HG03103 (cell line): ENCODE data around the gene PMFBP1.
"Not testable (repeated sequence)": the region's sequence is repeated elsewhere in the genome, so short reads cannot be mapped to it uniquely, and the experiment has no call there.

Source experiments
- ATAC-seq: cut with Tn5 transposase; IDR thresholded peaks from one replicate; pipeline ENCODE4 v1.9.1; 2021; ENCODE audit warnings: low read depth; ENCODE audit not compliant: unreplicated experiment

The PMFBP1 gene

DNA sequence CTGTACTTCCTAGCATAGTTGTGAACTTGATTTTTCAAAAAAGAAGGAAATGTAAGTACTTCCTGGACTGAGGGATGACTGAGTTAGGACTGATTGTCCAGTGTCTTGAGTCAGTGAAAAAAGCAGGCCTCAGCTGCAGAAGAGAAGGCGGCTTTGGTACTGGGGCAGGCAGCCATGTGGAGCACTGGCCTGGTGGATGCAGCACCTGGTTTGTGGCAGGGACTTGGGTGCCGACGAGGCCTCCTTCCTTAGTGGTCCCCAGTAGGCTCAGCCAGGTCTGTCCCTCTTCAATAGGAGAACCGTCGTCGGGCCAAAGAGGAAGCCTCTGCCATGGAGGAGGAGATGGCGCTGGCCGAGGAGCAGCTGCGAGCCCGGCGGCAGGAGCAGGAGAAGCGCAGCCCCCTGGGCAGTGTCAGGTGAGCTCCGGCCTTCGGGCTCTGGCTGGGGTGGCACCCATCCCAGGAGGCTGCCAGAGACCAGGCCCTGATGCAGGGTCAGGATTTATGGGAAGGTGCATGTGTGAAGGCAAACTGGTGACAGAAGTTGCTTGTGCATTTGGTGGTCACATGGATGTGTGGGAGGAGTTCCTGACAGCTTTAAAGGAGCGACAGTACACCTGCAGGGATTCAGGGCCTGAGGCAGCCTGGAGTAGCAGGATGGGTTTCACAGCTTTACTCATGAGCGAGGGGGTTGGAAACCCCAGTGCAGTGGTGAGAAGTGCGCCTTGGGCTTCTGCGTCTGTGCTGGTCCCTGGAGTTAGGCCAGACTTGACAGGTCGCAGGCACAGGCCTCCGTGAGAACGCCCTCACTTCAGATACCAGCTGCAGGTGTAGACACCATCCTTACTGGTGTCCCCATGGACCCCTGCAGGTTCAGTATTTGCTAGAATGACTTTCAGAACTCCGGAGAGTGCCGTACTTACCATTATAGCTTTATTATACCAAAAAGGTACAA, 61.0 kb downstream of the PMFBP1 start:
- no peak for ATAC-seq

DNA sequence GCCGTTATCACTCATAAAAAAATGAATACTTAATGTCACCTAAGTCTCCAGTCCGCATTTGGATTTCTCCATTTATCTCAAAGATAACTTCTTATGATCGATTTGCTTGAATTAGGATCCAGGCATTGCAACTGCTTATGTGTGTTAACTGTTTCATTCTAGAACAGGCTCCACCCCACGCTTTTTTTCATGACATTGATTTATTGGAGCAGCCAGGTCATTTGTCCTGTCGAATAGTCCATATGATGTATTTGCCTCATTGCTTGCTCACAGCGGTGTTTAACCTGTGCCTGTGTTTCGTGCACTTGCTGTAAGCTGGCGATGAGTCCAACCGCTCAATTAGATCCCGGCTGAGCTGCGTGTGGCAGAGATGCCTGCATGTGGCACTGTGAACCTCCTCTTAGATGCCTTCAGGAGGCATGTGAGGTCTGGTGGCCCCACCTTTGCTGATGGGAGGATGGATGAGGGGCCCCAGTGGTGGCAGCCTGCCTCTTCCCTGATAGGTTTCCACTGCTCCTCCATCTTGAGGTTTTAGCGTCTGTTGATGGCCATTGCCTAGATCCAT, 61.9 kb downstream of the PMFBP1 start:
- no peak for ATAC-seq

DNA sequence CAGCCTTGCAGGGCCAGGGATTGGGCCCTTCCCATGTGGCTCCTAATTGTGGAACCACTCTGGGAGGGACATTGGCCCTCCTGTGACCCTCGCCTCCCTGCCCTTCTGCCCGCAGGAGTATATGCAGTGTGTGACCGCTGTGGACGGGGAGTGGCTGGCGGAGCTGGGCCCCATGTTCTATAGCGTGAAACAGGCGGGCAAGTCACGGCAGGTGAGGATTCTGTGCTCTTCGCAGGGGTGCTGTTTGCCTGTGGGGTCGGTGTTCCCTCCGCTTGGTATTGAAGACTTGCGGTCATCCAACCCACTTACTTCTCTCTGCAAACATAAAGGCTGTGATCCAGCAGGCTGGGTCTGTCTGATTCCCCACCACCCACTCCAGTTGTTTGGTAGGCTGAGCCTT, 62.7 kb downstream of the PMFBP1 start:
- ATAC-seq, result no peak

DNA sequence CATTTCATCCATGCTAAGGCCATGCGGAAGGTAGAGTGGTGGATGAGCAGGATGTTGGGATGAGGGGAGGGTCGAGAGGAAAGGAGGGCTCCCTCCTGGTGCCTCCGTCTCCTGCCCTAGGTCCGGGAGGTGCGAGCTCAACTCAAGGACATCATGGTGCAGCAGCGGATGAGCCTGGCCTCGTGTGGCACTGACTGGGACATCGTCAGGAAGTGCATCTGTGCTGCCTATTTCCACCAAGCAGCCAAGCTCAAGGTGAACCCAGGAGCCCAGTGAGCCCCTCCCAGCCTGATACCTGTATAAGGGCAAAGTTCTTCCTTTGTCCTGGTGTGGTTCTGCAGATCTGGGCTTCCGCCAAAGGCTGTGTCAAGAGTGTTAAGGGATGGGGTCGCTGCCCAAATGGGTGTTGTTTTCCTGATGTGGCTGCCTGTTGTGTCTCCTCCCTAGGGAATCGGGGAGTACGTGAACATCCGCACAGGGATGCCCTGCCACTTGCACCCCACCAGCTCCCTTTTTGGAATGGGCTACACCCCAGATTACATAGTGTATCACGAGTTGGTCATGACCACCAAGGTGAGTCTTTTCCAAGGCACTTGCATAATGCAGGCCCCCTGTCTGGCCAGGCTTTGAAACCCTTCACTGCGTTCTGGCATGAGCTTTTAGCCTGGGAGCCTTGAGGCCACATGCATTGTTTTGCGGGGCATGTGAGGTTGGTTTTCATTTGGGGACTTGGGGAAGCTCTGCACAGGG, 63.4 kb downstream of the PMFBP1 start:
- ATAC-seq, result no peak

DNA sequence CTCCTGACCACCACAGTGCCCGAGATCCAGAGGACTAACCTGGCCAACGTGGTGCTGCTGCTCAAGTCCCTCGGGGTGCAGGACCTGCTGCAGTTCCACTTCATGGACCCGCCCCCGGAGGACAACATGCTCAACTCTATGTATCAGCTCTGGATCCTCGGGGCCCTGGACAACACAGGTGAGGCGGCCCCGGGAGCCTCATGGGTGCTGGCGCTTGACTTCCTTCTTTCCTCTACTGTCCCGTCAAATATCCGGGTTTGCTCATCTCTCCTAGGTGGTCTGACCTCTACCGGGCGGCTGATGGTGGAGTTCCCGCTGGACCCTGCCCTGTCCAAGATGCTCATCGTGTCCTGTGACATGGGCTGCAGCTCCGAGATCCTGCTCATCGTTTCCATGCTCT, 64.6 kb downstream of the PMFBP1 start:
- ATAC-seq, result no peak

DNA sequence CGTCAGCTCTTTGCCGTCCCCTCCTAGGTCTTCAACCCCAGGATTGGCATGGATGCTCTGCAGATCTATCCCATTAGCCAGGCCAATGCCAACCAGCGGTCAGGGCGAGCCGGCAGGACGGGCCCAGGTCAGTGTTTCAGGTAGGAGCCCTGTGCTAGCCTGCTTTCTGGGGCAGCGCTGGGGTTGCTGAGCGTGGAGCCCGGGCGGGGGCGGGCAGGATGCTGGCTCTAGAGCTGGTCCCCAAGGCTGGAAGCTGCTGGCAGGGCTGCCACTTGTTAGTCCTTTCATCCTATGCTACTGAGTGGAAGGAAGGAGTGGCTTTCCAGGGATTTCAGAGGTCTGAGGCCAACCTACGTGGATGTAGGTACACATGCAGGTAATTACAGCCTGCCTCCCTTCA, 66.0 kb downstream of the PMFBP1 start:
- no peak for ATAC-seq

DNA sequence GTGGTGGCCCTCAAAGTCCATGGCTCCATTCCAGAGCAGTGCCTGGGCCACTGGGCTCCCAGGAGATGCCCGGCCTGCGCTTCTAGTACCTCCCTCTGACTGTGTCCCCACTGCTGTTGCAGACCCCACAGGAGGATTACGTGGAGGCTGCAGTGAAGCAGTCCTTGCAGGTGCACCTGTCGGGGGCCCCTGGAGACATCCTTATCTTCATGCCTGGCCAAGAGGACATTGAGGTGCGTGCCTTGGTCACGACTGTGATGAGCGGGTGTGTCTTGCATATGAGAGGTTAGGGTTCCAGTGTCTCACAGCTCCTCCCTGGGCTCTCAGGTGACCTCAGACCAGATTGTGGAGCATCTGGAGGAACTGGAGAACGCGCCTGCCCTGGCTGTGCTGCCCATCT, 67.0 kb downstream of the PMFBP1 start:
- no peak for ATAC-seq

DNA sequence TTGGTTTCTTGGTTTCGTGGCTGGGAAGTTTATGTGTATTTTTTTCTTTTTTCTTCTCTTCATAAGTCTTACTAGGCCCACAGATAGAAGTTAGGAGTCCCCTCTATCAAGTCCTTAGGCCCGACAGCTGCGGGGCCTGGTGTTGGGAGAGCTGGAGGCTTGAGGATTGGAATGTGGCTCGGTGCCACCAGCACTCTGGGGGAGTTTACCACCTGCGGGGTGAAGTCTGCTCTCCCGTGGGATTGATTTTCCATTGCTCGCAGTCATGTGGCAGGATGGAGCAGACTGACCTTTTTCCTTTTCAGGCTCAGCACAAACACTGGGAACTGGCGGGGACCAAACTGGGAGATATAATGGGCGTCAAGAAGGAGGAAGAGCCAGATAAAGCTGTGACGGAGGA, 70.8 kb downstream of the PMFBP1 start:
- ATAC-seq, result no peak

DNA sequence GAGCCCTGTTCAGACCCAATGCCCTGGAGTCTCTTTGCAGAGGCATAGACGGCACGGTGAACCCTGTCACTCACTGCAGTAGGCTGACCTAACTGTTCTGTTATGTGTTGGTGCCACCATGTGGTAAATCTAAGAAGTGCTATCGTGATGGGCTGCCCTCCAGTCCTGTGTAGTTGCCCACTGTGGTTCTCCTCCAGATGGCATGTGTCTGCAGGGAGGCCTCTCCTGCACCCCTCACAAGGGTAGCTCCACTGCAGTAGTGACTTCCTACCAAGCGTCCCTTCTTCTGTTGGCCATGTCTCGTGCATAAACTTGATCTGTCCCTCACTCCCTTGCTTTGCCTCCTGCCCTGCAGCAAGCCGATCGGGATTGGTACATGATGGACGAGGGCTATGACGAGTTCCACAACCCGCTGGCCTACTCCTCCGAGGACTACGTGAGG, 72.6 kb downstream of the PMFBP1 start:
- peak; percentile 77 for ATAC-seq

DNA sequence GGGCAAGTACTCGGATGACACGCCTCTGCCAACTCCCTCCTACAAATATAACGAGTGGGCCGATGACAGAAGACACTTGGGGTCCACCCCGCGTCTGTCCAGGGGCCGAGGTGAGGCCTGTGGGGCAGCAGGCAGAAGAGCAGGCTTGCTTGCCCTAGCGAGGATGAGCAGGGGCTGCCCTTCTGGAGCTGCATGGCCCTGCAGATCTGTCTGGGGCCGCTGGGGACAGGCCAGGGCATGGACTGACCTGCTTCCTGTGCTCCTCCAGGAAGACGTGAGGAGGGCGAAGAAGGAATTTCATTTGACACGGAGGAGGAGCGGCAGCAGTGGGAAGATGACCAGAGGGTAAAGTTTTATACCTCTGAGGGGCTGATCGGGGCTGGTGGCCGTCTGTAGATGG, 73.0 kb downstream of the PMFBP1 start:
- no peak for ATAC-seq

DNA sequence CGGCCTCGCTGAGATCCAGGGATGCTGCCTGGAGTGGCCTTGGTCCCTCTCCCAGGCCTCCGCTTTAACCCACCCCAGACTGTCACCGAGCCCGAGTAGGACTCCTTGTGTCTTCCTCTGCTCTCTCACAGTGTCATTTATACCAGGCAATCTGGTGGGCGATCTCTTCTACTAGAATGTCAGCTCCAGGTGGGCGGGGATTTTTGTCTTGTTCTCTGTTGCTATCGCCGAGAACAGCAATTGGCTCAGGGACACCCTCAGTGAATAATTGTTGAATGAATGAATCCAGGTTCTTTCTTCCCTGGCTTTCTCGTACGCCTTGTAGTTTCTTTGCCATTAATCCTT, 77.7 kb downstream of the PMFBP1 start:
- no peak for ATAC-seq

DNA sequence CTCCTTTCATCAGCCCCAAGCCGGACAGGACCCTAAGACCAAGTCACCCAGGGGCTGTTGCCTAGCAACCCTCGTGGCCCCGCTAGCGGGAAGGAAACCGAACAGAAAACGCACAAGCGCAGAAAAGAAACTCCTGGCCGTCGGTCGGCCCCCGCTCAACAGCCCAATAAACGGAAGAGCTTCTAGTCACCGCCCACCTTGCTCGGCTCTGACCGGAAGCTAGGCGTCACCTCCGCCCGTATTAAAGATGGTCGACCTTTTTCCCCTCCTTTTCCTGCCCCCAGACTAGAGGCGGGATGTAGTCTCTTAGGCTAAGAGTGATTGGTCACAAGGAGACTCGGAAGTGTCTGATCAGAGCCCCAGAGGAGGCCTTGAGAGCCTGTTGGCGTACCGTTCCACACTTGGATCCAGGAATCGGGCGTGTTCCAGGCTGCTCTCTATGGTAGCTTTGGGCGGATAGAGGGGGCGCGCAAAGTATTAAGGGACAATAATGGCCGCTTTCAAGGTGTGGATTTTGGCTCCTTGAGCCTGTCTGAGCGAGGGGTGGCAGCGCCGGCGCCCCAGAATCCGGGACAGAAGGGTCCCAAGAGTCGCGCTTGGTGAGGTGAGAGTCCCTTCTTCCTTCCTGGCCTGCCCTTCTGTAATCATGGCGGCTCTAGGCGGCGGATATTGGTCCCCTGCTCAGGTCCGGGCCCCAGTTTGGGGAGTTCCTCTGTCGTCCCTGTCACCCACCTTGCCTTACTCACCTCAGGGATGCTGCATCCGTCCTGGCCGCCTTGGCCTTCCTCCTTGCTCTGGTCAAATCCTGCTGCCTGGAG, 78.3 kb downstream of the PMFBP1 start, which contains the start of the genes DHX38 and TXNL4B:
Gene DHX38, plus strand, starts transcription at position 400 of the 818 bp plus-strand sequence. CDS start 2,311 bp downstream, outside the sequence.
Gene TXNL4B, minus strand, starts transcription at position 173 of the 818 bp plus-strand sequence. CDS start 2,871 bp downstream, outside the sequence.
- peak; percentile 97 for ATAC-seq

DNA sequence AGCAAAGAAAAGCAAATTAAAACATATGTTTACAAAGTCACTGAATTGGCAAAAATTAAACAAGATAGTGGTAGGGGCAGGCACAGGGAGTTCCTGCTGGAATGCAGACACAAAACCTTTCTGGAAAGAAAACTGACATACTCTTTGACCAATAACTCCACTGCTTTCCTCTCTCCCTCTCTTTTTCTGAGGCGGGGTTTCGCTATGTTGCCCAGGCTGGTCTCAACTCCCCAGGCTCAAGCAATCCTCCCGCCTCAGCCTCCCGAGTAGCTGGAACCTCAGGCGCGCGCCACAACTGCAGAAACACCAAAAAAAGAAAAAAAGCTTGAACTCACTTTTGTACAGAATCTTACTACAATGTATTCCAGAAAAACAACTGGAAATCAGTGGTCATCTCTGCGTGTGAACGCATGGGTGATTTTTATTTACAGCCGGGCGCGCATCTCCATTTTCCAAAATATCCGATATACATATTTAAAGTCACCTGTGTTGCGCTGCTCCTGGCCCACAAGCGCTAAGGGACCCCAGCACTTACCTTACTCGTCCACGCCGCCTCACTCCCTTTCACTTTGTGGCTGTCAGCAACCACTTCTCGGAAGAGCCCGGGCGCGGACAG, 79.0 kb downstream of the PMFBP1 start:
- ATAC-seq, result no peak

DNA sequence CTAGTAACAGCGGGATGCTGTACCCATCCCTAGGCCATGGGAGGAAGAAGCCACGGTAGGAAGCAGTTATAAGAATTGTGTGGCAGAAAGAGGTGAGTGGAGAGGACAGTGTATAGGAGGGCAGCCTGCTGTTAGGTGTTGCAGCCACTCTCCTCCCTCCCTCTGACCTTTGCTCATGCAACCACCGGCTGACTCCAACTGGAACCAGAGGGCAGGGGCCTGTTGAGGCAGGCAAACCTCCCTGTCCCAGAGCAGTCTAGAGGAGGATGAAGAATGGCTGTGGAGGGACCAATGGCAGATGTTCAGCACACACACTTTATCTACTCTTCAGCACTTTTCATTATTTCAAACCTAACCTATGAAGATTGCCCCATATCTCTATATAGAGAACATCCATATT, 80.7 kb downstream of the PMFBP1 start:
- no peak for ATAC-seq

DNA sequence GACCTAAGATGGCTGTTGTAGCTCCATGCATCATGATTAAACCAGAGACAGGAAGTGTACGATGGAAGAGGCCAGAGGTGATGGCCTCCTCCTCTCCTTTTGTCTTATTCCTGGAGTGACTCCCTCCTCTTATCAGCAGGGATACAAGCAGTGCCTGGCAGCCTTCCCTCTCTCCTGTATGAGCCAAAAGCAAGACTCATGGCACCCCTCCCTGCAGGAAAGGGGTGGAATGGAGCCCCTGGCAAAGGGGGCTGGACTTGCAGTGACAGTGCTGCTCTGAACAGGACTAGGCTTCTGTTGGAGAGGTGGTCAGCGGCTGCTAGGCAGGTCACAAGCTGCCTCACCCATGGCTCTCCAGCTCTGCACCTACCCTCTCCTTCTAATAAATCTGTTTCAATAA, 87.0 kb downstream of the PMFBP1 start:
- ATAC-seq, result no peak

DNA sequence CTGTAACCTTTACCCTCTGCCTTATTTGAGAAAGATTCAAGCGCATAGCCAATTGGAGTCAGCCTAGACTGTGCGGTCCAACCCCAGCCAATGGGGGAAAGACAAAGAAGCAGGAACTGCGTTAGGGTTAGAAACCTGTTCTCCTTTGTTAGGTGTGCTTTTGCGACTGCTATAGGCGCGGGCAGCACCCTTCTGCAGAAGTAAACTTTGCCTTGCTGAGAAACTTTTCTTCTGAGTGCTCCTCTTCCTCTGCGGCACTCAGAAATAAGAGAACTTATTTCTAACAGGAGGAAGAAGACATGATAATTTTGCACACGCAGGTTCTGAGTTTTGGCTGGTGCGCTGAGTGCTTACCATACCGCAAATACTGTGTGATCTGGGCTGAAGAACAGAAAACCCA, 87.5 kb downstream of the PMFBP1 start:
- ATAC-seq, result no peak

DNA sequence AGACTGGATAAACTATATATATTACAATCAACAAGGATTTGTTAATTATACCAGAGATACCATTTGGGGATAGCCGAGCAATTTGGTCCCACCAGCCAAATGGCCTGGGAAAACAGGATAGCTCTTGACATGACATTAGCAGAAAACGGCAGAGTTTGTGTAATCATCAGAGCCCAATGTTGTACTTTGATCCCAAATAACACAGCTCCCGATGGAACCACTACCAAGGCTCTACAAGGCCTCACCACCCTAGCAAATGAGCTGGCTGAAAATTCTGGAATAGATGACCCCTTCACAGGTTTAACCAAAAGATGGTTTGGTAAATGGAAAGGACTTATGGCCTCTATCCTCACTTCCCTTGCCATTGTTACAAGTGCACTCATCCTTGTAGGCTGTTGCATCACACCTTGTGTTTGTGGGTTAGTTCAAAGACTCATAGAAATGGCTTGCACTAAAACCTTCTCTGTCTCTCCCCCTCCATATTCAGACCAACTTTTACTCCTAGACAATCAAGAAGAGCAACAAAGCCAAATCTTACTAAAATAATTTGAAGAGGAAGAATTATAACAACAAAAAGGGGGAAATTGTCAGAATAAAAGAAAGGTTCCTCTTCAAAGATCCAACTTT, 88.1 kb downstream of the PMFBP1 start:
- no peak for ATAC-seq

DNA sequence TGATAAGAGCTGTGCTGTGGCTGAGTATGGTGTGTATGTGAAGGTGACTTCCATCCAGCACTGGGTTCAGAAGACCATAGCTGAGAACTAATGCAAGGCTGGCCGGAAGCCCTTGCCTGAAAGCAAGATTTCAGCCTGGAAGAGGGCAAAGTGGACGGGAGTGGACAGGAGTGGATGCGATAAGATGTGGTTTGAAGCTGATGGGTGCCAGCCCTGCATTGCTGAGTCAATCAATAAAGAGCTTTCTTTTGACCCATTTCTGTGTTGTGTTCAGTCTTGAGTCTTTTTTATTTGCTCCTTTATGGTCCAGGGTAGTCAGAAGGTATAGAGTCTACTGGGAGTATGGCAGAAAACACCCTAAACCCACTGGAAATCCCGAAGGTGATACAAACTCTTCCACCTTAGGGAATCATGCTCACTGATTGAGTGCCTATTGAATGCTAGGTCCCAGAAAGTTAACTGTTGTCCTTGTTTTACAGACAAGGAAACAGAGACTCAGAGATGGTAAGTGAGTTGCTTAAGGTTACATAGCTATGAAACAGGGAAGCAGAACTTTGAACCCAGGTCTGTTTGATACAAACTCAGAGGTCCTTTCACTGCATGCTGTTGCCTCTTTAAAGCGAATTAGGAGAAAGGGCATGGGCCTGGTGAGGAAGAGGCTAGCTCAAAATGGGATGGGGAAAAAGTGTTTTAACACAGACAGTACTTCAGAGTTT, 94.8 kb downstream of the PMFBP1 start:
- not testable (repeated sequence) for ATAC-seq

DNA sequence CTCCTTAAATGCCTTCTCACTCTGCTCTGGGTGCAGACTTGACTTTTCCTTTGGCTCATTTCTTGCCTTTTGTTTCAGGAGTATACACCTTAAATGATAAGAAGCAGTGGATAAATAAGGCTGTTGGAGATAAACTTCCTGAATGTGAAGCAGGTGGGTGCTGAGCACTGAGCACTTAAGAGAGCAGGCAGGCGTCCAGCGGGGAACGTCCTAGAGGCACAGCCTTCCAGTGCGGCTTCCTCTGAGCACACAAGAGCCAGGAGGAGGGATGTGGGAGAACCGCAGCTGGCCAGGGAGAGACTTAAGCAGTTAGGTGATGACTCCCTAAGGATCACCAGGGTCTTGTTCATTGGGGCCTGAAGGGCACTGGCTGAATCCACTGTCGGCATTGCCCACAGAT, 96.9 kb downstream of the PMFBP1 start:
- not testable (repeated sequence) for ATAC-seq
